ENCODE results near the gene TRPC4AP.

GRCh38 chr20:35120012-35120701, 27.6 kb upstream of the TRPC4AP start:
- TF ChIP-seq CTCF (IDR thresholded peaks at IDR 0.05) (no peak), EP300 (IDR thresholded peaks at IDR 0.05; ENCODE audit: low read depth) (no peak), POLR2AphosphoS5 (IDR thresholded peaks at IDR 0.05) (no peak)

All from transverse colon (tissue), 4 donors.